Stimulated activated CD8-positive, alpha-beta memory T cell treated with anti-CD3 and anti-CD28 coated beads, Interleukin-2, amount 100 ng/mL, for 1 hour (primary cell): ENCODE measurements around the gene HMGCLL1.

Source experiments
- DNase-seq, 2 donors: peaks; one replicate each; pipeline ENCODE4 v3.0.0-alpha.2; 2020; ENCODE audit warnings: low read depth in 2 of 2

HMGCLL1 gene

GRCh38 chr6:55443238-55444134 lies 135.5 kb downstream of the HMGCLL1 start:
- no peak for DNase-seq

- no peak for DNase-seq
These were observed 140.8 kb downstream of the HMGCLL1 start for GRCh38 chr6:55438203-55438602.

- DNase-seq, result no peak
These were observed 141.9 kb downstream of the HMGCLL1 start for GRCh38 chr6:55437141-55437540.

GRCh38 chr6:55433446-55434130 lies 145.4 kb downstream of the HMGCLL1 start:
- no peak for DNase-seq

GRCh38 chr6:55423933-55424332 lies 155.1 kb downstream of the HMGCLL1 start:
- DNase-seq, result no peak

- DNase-seq, result no peak
These were observed 168.3 kb downstream of the HMGCLL1 start for GRCh38 chr6:55410674-55411073.

- DNase-seq, result no peak
These were observed 173.3 kb downstream of the HMGCLL1 start for GRCh38 chr6:55405474-55406235.

- DNase-seq, result no peak
These were observed 179.6 kb downstream of the HMGCLL1 start for GRCh38 chr6:55399351-55399750.

GRCh38 chr6:55397986-55398385 lies 181.0 kb downstream of the HMGCLL1 start:
- no peak for DNase-seq

GRCh38 chr6:55395871-55396270 lies 183.1 kb downstream of the HMGCLL1 start:
- DNase-seq, result no peak

GRCh38 chr6:55388211-55388610 lies 190.8 kb downstream of the HMGCLL1 start:
- DNase-seq, result no peak
